ENCODE results near the gene SRSF9.
A peak's percentile ranks its signal among the peaks of the same experiment; 100 is the strongest.
"Not testable (repeated sequence)": the region's sequence is repeated elsewhere in the genome, so short reads cannot be mapped to it uniquely, and the experiment has no call there.

Gene SRSF9

GRCh38 chr12:120468325-120468820 lies 1.2 kb downstream of the SRSF9 start:
- Mint-ChIP-seq H3K27ac (peak overlapping the region; percentile 88 to 96), H3K4me3 (peak overlapping the region; percentile 93 to 98), H3K9me3 (no peaks in the 10 kb centered on the region), H3K4me1 (peaks cover 65% of the 10 kb centered on the region), H3K27me3 (no peaks in the 10 kb centered on the region)
- ATAC-seq: no peak
- DNase-seq: peak in 1 of 2 donors; percentile 40

- DNase-seq (no peak), ATAC-seq (no peak)
- H3K27me3 Mint-ChIP-seq: no peaks in the 10 kb centered on the region
- H3K9me3 Mint-ChIP-seq: no peaks in the 10 kb centered on the region
- H3K27ac Mint-ChIP-seq: peak overlapping the region; percentile 87 to 90
- H3K4me1 Mint-ChIP-seq: peaks cover 64% of the 10 kb centered on the region
- H3K4me3 Mint-ChIP-seq: peak overlapping the region; percentile 93 to 98
Measured at GRCh38 chr12:120467439-120467838, 2.1 kb downstream of the SRSF9 start.

GRCh38 chr12:120466560-120467315 lies 2.8 kb downstream of the SRSF9 start:
- H3K27ac Mint-ChIP-seq: no peak overlapping the region

GRCh38 chr12:120465756-120466155 lies 3.8 kb downstream of the SRSF9 start:
- Mint-ChIP-seq H3K9me3 (no peaks in the 10 kb centered on the region), H3K4me3 (peak overlapping the region in 1 of 2 donors; percentile 9), H3K27ac (peak overlapping the region in 1 of 2 donors; percentile 19), H3K27me3 (no peaks in the 10 kb centered on the region), H3K4me1 (peaks cover 51% of the 10 kb centered on the region)
- ATAC-seq (no peak), DNase-seq (no peak)

More at GRCh38 chr12:120466560-120467315, 2.8 kb downstream of the SRSF9 start:
- Mint-ChIP-seq H3K27me3 (no peaks in the 10 kb centered on the region), H3K4me1 (peaks cover 59% of the 10 kb centered on the region), H3K4me3 (peak overlapping the region; percentile 24 to 32), H3K9me3 (no peaks in the 10 kb centered on the region)
- peak; percentile 39 to 55 for DNase-seq
- ATAC-seq: no peak

- no peaks in the 10 kb centered on the region for H3K9me3 Mint-ChIP-seq
- no peak for ATAC-seq
- H3K27me3 Mint-ChIP-seq: no peaks in the 10 kb centered on the region
- H3K27ac Mint-ChIP-seq: no peak overlapping the region
- peaks cover 39% of the 10 kb centered on the region for H3K4me1 Mint-ChIP-seq
- DNase-seq: no peak
- no peak overlapping the region for H3K4me3 Mint-ChIP-seq
Measured at GRCh38 chr12:120463712-120464111, 5.8 kb downstream of the SRSF9 start.

GRCh38 chr12:120462099-120462640 lies 7.4 kb downstream of the SRSF9 start:
- ATAC-seq: no peak
- Mint-ChIP-seq H3K27ac (peak overlapping the region in 1 of 2 donors; percentile 48), H3K4me3 (no peak overlapping the region), H3K4me1 (peaks cover 25% of the 10 kb centered on the region), H3K27me3 (no peaks in the 10 kb centered on the region), H3K9me3 (no peaks in the 10 kb centered on the region)
- DNase-seq: no peak

- H3K4me3 Mint-ChIP-seq: no peak overlapping the region
- no peaks in the 10 kb centered on the region for H3K9me3 Mint-ChIP-seq
- H3K4me1 Mint-ChIP-seq: peaks cover 6% of the 10 kb centered on the region
- DNase-seq (no peak), ATAC-seq (no peak)
- no peak overlapping the region for H3K27ac Mint-ChIP-seq
- H3K27me3 Mint-ChIP-seq: no peaks in the 10 kb centered on the region
Measured at GRCh38 chr12:120460157-120460556, 9.4 kb downstream of the SRSF9 start.

GRCh38 chr12:120457133-120457532 lies 12.4 kb downstream of the SRSF9 start:
- H3K4me3 Mint-ChIP-seq: no peak overlapping the region

GRCh38 chr12:120455302-120455701 lies 14.2 kb downstream of the SRSF9 start:
- Mint-ChIP-seq H3K27ac (no peak overlapping the region), H3K4me1 (no peaks in the 10 kb centered on the region), H3K9me3 (no peaks in the 10 kb centered on the region), H3K4me3 (no peak overlapping the region), H3K27me3 (no peaks in the 10 kb centered on the region)
- ATAC-seq (no peak), DNase-seq (no peak)

More at GRCh38 chr12:120457133-120457532, 12.4 kb downstream of the SRSF9 start:
- Mint-ChIP-seq H3K9me3 (no peaks in the 10 kb centered on the region), H3K4me1 (no peaks in the 10 kb centered on the region), H3K27ac (peak overlapping the region in 1 of 2 donors; percentile 12), H3K27me3 (no peaks in the 10 kb centered on the region)
- peak; percentile 56 for ATAC-seq
- no peak for DNase-seq

- ATAC-seq: peak; percentile 92
- H3K4me3 Mint-ChIP-seq: no peak overlapping the region
- DNase-seq: peak in 1 of 2 donors; percentile 16
- H3K4me1 Mint-ChIP-seq: peaks cover 7% of the 10 kb centered on the region
- no peaks in the 10 kb centered on the region for H3K9me3 Mint-ChIP-seq
- H3K27me3 Mint-ChIP-seq: no peaks in the 10 kb centered on the region
- H3K27ac Mint-ChIP-seq: no peak overlapping the region
Measured at GRCh38 chr12:120453977-120454376, 15.6 kb downstream of the SRSF9 start.

- H3K4me3 Mint-ChIP-seq: no peak overlapping the region
- peaks cover 13% of the 10 kb centered on the region for H3K4me1 Mint-ChIP-seq
- DNase-seq (no peak), ATAC-seq (no peak)
- peak overlapping the region in 1 of 2 donors; percentile 57 for H3K27ac Mint-ChIP-seq
- no peaks in the 10 kb centered on the region for H3K27me3 Mint-ChIP-seq
- H3K9me3 Mint-ChIP-seq: no peaks in the 10 kb centered on the region
Measured at GRCh38 chr12:120453060-120453750, 16.3 kb downstream of the SRSF9 start.

- not testable (repeated sequence) for ATAC-seq, H3K4me3 Mint-ChIP-seq, H3K27me3 Mint-ChIP-seq, DNase-seq, H3K9me3 Mint-ChIP-seq, H3K27ac Mint-ChIP-seq
- peaks cover 20% of the 10 kb centered on the region for H3K4me1 Mint-ChIP-seq
Measured at GRCh38 chr12:120452524-120452923, 17.0 kb downstream of the SRSF9 start.

- no peak overlapping the region for H3K27ac Mint-ChIP-seq
- H3K27me3 Mint-ChIP-seq: no peaks in the 10 kb centered on the region
- H3K4me3 Mint-ChIP-seq: peak overlapping the region; percentile 97
- no peak for ATAC-seq
- H3K9me3 Mint-ChIP-seq: no peaks in the 10 kb centered on the region
- no peak for DNase-seq
- H3K4me1 Mint-ChIP-seq: peaks cover 46% of the 10 kb centered on the region
Measured at GRCh38 chr12:120447992-120448391, 21.6 kb downstream of the SRSF9 start.

GRCh38 chr12:120446844-120447178 lies 22.7 kb downstream of the SRSF9 start:
- peak overlapping the region; percentile 97 to 98 for H3K27ac Mint-ChIP-seq
- ATAC-seq: not testable (repeated sequence)

GRCh38 chr12:120445911-120446843 lies 23.4 kb downstream of the SRSF9 start, which contains the start of the genes GATC and TRIAP1:
GATC (plus strand) TSS chr12:120446444; CDS start chr12:120446481, 37 bp downstream.
TRIAP1 (minus strand) TSS chr12:120446384; CDS start chr12:120446372, 12 bp downstream.
- Mint-ChIP-seq H3K4me1 (peaks cover 46% of the 10 kb centered on the region), H3K27ac (peak within 1 kb of the TSS; percentile 97 to 98), H3K9me3 (no peaks in the 10 kb centered on the region), H3K4me3 (peak within 1 kb of the TSS; percentile 97), H3K27me3 (no peaks in the 10 kb centered on the region)
- DNase-seq: peak; percentile 90
- ATAC-seq: peak; percentile 98

More at GRCh38 chr12:120446844-120447178, 22.7 kb downstream of the SRSF9 start:
- not testable (repeated sequence) for H3K27me3 Mint-ChIP-seq, DNase-seq, H3K9me3 Mint-ChIP-seq
- Mint-ChIP-seq H3K4me1 (peaks cover 46% of the 10 kb centered on the region), H3K4me3 (peak overlapping the region; percentile 97)

Measured in stimulated activated naive CD8-positive, alpha-beta T cell treated with anti-CD3 and anti-CD28 coated beads, Interleukin-15, amount 100 ng/mL, for 72 hours (primary cell).